ENCODE data around the gene NKAP. TPM values are rescaled to one million over a fixed set of nuclear protein-coding genes. Genes with fewer than 3 reads are reported as not detected.

NKAP gene
- polyA plus RNA-seq, 1 donor from 2014 or later: 6.3 TPM

GRCh38 chrX:119887721-119888425 lies 55.7 kb downstream of the NKAP start:
- H3K9ac ChIP-seq (ENCODE audit: low read length): no peak overlapping the region

GRCh38 chrX:119885554-119886428 lies 57.8 kb downstream of the NKAP start:
- Histone ChIP-seq H3K79me2 (replicated peaks; ENCODE audit: insufficient read depth, low read length) (no peaks in the 10 kb centered on the region), H3K9ac (ENCODE audit: low read length) (no peak overlapping the region), H2AFZ (ENCODE audit: low read depth, low read length) (no peak overlapping the region), H3K9me3 (ENCODE audit: low read length) (no peaks in the 10 kb centered on the region), H3K36me3 (ENCODE audit: insufficient read depth, low read length) (no peaks in the 10 kb centered on the region), H3K27me3 (ENCODE audit: insufficient read depth, low read depth, low read length) (no peaks in the 10 kb centered on the region), H3K27ac (ENCODE audit: low read length) (no peak overlapping the region), H3K4me2 (ENCODE audit: low read length) (no peak overlapping the region), H3F3A (ENCODE audit: insufficient read depth, low read length, poor library complexity, severe bottlenecking) (no peaks in the 10 kb centered on the region), H3K4me3 (ENCODE audit: low read length) (no peak overlapping the region), H4K20me1 (ENCODE audit: insufficient read depth) (no peaks in the 10 kb centered on the region), H3K9me2 (ENCODE audit: insufficient read depth, low read length) (no peaks in the 10 kb centered on the region)
- no peak for TF ChIP-seq EP300 (conservative IDR thresholded peaks at IDR 0.05; ENCODE audit: poor library complexity, severe bottlenecking)
- TF ChIP-seq, protein P1, sequence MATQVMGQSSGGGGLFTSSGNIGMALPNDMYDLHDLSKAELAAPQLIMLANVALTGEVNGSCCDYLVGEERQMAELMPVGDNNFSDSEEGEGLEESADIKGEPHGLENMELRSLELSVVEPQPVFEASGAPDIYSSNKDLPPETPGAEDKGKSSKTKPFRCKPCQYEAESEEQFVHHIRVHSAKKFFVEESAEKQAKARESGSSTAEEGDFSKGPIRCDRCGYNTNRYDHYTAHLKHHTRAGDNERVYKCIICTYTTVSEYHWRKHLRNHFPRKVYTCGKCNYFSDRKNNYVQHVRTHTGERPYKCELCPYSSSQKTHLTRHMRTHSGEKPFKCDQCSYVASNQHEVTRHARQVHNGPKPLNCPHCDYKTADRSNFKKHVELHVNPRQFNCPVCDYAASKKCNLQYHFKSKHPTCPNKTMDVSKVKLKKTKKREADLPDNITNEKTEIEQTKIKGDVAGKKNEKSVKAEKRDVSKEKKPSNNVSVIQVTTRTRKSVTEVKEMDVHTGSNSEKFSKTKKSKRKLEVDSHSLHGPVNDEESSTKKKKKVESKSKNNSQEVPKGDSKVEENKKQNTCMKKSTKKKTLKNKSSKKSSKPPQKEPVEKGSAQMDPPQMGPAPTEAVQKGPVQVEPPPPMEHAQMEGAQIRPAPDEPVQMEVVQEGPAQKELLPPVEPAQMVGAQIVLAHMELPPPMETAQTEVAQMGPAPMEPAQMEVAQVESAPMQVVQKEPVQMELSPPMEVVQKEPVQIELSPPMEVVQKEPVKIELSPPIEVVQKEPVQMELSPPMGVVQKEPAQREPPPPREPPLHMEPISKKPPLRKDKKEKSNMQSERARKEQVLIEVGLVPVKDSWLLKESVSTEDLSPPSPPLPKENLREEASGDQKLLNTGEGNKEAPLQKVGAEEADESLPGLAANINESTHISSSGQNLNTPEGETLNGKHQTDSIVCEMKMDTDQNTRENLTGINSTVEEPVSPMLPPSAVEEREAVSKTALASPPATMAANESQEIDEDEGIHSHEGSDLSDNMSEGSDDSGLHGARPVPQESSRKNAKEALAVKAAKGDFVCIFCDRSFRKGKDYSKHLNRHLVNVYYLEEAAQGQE (IDR thresholded peaks at IDR 0.05; ENCODE audit: borderline replicate concordance): no peak
- no peak for TF ChIP-seq MXI1 (conservative IDR thresholded peaks at IDR 0.05; ENCODE audit: poor library complexity, severe bottlenecking)
- no peak for TF ChIP-seq EZH2 (IDR thresholded peaks at IDR 0.05; ENCODE audit: borderline replicate concordance, insufficient read depth, low read length, poor library complexity, severe bottlenecking)
- TF ChIP-seq POLR2AphosphoS5 (IDR thresholded peaks at IDR 0.05): no peak
- TF ChIP-seq TAF1 (IDR thresholded peaks at IDR 0.05; ENCODE audit: low read depth): no peak
- no peak for TF ChIP-seq SMC3 (conservative IDR thresholded peaks at IDR 0.05; ENCODE audit: poor library complexity)
- TF ChIP-seq, protein P2, sequence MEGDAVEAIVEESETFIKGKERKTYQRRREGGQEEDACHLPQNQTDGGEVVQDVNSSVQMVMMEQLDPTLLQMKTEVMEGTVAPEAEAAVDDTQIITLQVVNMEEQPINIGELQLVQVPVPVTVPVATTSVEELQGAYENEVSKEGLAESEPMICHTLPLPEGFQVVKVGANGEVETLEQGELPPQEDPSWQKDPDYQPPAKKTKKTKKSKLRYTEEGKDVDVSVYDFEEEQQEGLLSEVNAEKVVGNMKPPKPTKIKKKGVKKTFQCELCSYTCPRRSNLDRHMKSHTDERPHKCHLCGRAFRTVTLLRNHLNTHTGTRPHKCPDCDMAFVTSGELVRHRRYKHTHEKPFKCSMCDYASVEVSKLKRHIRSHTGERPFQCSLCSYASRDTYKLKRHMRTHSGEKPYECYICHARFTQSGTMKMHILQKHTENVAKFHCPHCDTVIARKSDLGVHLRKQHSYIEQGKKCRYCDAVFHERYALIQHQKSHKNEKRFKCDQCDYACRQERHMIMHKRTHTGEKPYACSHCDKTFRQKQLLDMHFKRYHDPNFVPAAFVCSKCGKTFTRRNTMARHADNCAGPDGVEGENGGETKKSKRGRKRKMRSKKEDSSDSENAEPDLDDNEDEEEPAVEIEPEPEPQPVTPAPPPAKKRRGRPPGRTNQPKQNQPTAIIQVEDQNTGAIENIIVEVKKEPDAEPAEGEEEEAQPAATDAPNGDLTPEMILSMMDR (IDR thresholded peaks at IDR 0.05; ENCODE audit: poor library complexity, severe bottlenecking): no peak

More at GRCh38 chrX:119887721-119888425, 55.7 kb downstream of the NKAP start:
- TF ChIP-seq SMC3 (conservative IDR thresholded peaks at IDR 0.05; ENCODE audit: poor library complexity) (no peak), EZH2 (IDR thresholded peaks at IDR 0.05; ENCODE audit: borderline replicate concordance, insufficient read depth, low read length, poor library complexity, severe bottlenecking) (no peak), TAF1 (IDR thresholded peaks at IDR 0.05; ENCODE audit: low read depth) (no peak), RAD21 (conservative IDR thresholded peaks at IDR 0.05) (no peak), POLR2AphosphoS5 (IDR thresholded peaks at IDR 0.05) (no peak)
- TF ChIP-seq, protein P2 (IDR thresholded peaks at IDR 0.05; ENCODE audit: poor library complexity, severe bottlenecking): no peak
- TF ChIP-seq, protein P1 (IDR thresholded peaks at IDR 0.05; ENCODE audit: borderline replicate concordance): no peak
- Histone ChIP-seq H3K27me3 (ENCODE audit: insufficient read depth, low read depth, low read length) (no peaks in the 10 kb centered on the region), H3K79me2 (replicated peaks; ENCODE audit: insufficient read depth, low read length) (no peaks in the 10 kb centered on the region), H3K27ac (ENCODE audit: low read length) (no peak overlapping the region), H3K4me3 (ENCODE audit: low read length) (no peak overlapping the region), H4K20me1 (ENCODE audit: insufficient read depth) (no peaks in the 10 kb centered on the region), H3F3A (ENCODE audit: insufficient read depth, low read length, poor library complexity, severe bottlenecking) (no peaks in the 10 kb centered on the region), H3K4me2 (ENCODE audit: low read length) (no peak overlapping the region), H3K36me3 (ENCODE audit: insufficient read depth, low read length) (no peaks in the 10 kb centered on the region), H2AFZ (ENCODE audit: low read depth, low read length) (no peak overlapping the region), H3K9me2 (ENCODE audit: insufficient read depth, low read length) (no peaks in the 10 kb centered on the region), H3K9me3 (ENCODE audit: low read length) (no peaks in the 10 kb centered on the region)
